ENCODE measurements around the gene SCRT2.

DNA sequence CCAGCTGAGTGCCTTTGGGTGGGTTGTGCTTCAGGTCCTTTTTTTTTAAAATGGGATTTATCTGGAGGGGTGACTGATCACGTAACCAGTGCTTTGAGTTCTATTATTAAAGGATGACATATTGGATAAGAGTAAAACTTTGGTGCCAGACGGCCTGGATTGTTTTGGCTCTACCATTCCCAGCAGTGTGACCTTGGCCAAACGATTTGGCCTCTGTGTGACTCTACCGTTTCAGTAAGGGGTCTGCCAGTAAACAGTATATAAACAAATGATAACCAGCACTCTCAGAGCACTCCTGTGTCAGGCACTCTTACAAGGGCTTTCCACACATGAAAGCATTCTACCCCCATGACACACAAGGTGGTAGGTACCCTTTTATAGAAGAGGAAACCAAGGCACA lies 8.7 kb downstream of the SCRT2 start:
- TF ChIP-seq, protein P1, sequence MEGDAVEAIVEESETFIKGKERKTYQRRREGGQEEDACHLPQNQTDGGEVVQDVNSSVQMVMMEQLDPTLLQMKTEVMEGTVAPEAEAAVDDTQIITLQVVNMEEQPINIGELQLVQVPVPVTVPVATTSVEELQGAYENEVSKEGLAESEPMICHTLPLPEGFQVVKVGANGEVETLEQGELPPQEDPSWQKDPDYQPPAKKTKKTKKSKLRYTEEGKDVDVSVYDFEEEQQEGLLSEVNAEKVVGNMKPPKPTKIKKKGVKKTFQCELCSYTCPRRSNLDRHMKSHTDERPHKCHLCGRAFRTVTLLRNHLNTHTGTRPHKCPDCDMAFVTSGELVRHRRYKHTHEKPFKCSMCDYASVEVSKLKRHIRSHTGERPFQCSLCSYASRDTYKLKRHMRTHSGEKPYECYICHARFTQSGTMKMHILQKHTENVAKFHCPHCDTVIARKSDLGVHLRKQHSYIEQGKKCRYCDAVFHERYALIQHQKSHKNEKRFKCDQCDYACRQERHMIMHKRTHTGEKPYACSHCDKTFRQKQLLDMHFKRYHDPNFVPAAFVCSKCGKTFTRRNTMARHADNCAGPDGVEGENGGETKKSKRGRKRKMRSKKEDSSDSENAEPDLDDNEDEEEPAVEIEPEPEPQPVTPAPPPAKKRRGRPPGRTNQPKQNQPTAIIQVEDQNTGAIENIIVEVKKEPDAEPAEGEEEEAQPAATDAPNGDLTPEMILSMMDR (IDR thresholded peaks at IDR 0.05; ENCODE audit: poor library complexity, severe bottlenecking) = no peak
- no peak for TF ChIP-seq POLR2AphosphoS5 (IDR thresholded peaks at IDR 0.05)
